ENCODE results near the gene CHD1L. TPM values are rescaled to one million over a fixed set of nuclear protein-coding genes. Genes with fewer than 3 reads are reported as not detected.
"Not testable (repeated sequence)": the region's sequence is repeated elsewhere in the genome, so short reads cannot be mapped to it uniquely, and the experiment has no call there.

CHD1L gene
- 10 to 100 TPM; 22.3 to 23.8 TPM for total RNA-seq
- polyA plus RNA-seq = 10 to 100 TPM; 14.1 to 19.9 TPM

GRCh38 chr1:147242449-147243227 is at the start of gene CHD1L:
TSS of gene CHD1L (plus strand) at chr1:147242684. CDS start at chr1:147242704, 20 bp downstream.
- peaks cover 4 to 44% (median 28%) of the 10 kb centered on the region in 4 donors for H3K4me1 ChIP-seq (ENCODE audit: control insufficient read depth in 4 of 4, insufficient read depth in 4 of 4, low read length in 3 of 4)
- under 1% methylated on average over 82 of the region's 82 CpGs for WGBS
- peak within 1 kb of the TSS; percentile 96 to 97 for H3K27ac ChIP-seq (ENCODE audit: low read depth in 1 of 2, low read length in 2 of 2)
- H3K4me3 ChIP-seq (ENCODE audit: low read depth in 1 of 3, low read length in 3 of 3) = peak within 1 kb of the TSS; percentile 79 to 96 (median 80)
- H3K36me3 ChIP-seq (ENCODE audit: control insufficient read depth in 4 of 4, insufficient read depth in 3 of 4, low read depth in 1 of 4, low read length in 3 of 4) = no peaks in the 10 kb centered on the region
- H3K9ac ChIP-seq (ENCODE audit: low read depth in 1 of 2, low read length in 2 of 2) = peak within 1 kb of the TSS; percentile 22 to 72
- H3K27me3 ChIP-seq (ENCODE audit: control insufficient read depth in 4 of 4, insufficient read depth in 4 of 4, low read length in 3 of 4) = no peaks in the 10 kb centered on the region
- TF ChIP-seq EGR1 (IDR thresholded peaks at IDR 0.05; ENCODE audit: low read depth in 2 of 2) (peak; percentile 93 to 97), GABPA (IDR thresholded peaks at IDR 0.05 in 1 of 2, conservative IDR thresholded peaks at IDR 0.05 in 1 of 2) (no peak), CTCF (IDR thresholded peaks at IDR 0.05; ENCODE audit: low read depth, low read length, missing input control) (peak; percentile 93), MAX (IDR thresholded peaks at IDR 0.05) (no peak), FOXA1 (IDR thresholded peaks at IDR 0.05) (no peak), NR2F2 (IDR thresholded peaks at IDR 0.05) (peak; percentile 1), RXRA (IDR thresholded peaks at IDR 0.05) (peak; percentile 57 to 72), ATF3 (IDR thresholded peaks at IDR 0.05) (no peak), ZBTB33 (IDR thresholded peaks at IDR 0.05) (no peak), TAF1 (conservative IDR thresholded peaks at IDR 0.05) (peak; percentile 92), SP1 (IDR thresholded peaks at IDR 0.05) (peak; percentile 63), RAD21 (IDR thresholded peaks at IDR 0.05) (peak; percentile 87 to 90), JUND (IDR thresholded peaks at IDR 0.05) (peak; percentile 10 to 26), FOXA2 (IDR thresholded peaks at IDR 0.05) (peak; percentile 17), HNF4G (IDR thresholded peaks at IDR 0.05) (no peak), HNF4A (conservative IDR thresholded peaks at IDR 0.05) (peak; percentile 2 to 64), REST (IDR thresholded peaks at IDR 0.05) (peak; percentile 78), YY1 (IDR thresholded peaks at IDR 0.05) (peak; percentile 75)
- DNase-seq (ENCODE audit: low spot score) = peak; percentile 95
- no peaks in the 10 kb centered on the region for H3K9me3 ChIP-seq (ENCODE audit: control insufficient read depth in 4 of 4, low read length in 3 of 4)

- H3K4me3 ChIP-seq (ENCODE audit: low read depth in 1 of 3, low read length in 3 of 3); H3K4me1 ChIP-seq (ENCODE audit: control insufficient read depth in 4 of 4, insufficient read depth in 4 of 4, low read length in 3 of 4); H3K9me3 ChIP-seq (ENCODE audit: control insufficient read depth in 4 of 4, low read length in 3 of 4); DNase-seq (ENCODE audit: low spot score); H3K27ac ChIP-seq (ENCODE audit: low read depth in 1 of 2, low read length in 2 of 2); H3K27me3 ChIP-seq (ENCODE audit: control insufficient read depth in 4 of 4, insufficient read depth in 4 of 4, low read length in 3 of 4); H3K9ac ChIP-seq (ENCODE audit: low read depth in 1 of 2, low read length in 2 of 2): not testable (repeated sequence)
- peaks cover 0 to 36% (median 21%) of the 10 kb centered on the region in 4 donors for H3K36me3 ChIP-seq (ENCODE audit: control insufficient read depth in 4 of 4, insufficient read depth in 3 of 4, low read depth in 1 of 4, low read length in 3 of 4)
- 76% methylated on average over 3 of the region's 3 CpGs for WGBS
Measured at GRCh38 chr1:147197324-147197723, 45.2 kb upstream of the CHD1L start.

Data from liver (tissue), 9 donors.